ENCODE data around the gene ARHGEF1. TPM values are rescaled to one million over a fixed set of nuclear protein-coding genes. Genes with fewer than 3 reads are reported as not detected.
"Not testable (repeated sequence)": the region's sequence is repeated elsewhere in the genome, so short reads cannot be mapped to it uniquely, and the experiment has no call there.

Gene ARHGEF1
- total and polyA plus RNA-seq, 8 donors, result 60.8 to 202 (median 79.6) TPM

GRCh38 chr19:41910992-41911888, 28.3 kb downstream of the ARHGEF1 start:
- Histone ChIP-seq H3K4me3 (no peak overlapping the region), H3K27me3 (peaks cover 28 to 57% of the 10 kb centered on the region in 2 donors), H3K4me1 (peaks cover 0 to 7% of the 10 kb centered on the region in 2 donors), H3K27ac (no peak overlapping the region), H3K36me3 (peaks cover 0 to 23% of the 10 kb centered on the region in 2 donors), H3K9me3 (no peaks in the 10 kb centered on the region)
- no peak for TF ChIP-seq CTCF (IDR thresholded peaks at IDR 0.05)
- no peak for ATAC-seq
- DNase-seq, result no peak
- intact Hi-C loops (cut with DNase I), result no loop called here

- intact Hi-C loops (cut with DNase I), result no loop called here
- ATAC-seq, result no peak
- TF ChIP-seq CTCF (IDR thresholded peaks at IDR 0.05), result no peak
Observed at GRCh38 chr19:41911889-41912731, 29.1 kb downstream of the ARHGEF1 start.

GRCh38 chr19:41912899-41913537, 30.0 kb downstream of the ARHGEF1 start:
- Histone ChIP-seq H3K4me1 (peaks cover 0 to 7% of the 10 kb centered on the region in 2 donors), H3K36me3 (peaks cover 0 to 6% of the 10 kb centered on the region in 2 donors), H3K27ac (no peak overlapping the region), H3K9me3 (no peaks in the 10 kb centered on the region), H3K4me3 (no peak overlapping the region), H3K27me3 (peaks cover 33 to 74% of the 10 kb centered on the region in 2 donors)
- TF ChIP-seq CTCF (IDR thresholded peaks at IDR 0.05), result no peak
- ATAC-seq, result peak; percentile 9
- DNase-seq, result peak in 1 of 4 donors; percentile 83
- intact Hi-C loops (cut with DNase I), result no loop called here

More at GRCh38 chr19:41911889-41912731, 29.1 kb downstream of the ARHGEF1 start:
- no peak for DNase-seq
- H3K27me3 ChIP-seq, result peaks cover 33 to 65% of the 10 kb centered on the region in 2 donors
- peaks cover 0 to 7% of the 10 kb centered on the region in 2 donors for H3K4me1 ChIP-seq
- H3K27ac ChIP-seq, result no peak overlapping the region
- H3K36me3 ChIP-seq, result peaks cover 0 to 15% of the 10 kb centered on the region in 2 donors
- H3K9me3 ChIP-seq, result no peaks in the 10 kb centered on the region
- H3K4me3 ChIP-seq, result no peak overlapping the region

GRCh38 chr19:41913538-41914423, 30.8 kb downstream of the ARHGEF1 start:
- DNase-seq (no peak), ATAC-seq (no peak)
- intact Hi-C loops (cut with DNase I), result no loop called here
- peaks cover 33 to 82% of the 10 kb centered on the region in 2 donors for H3K27me3 ChIP-seq
- peaks cover 0 to 7% of the 10 kb centered on the region in 2 donors for H3K4me1 ChIP-seq
- H3K9me3 ChIP-seq, result no peaks in the 10 kb centered on the region
- no peaks in the 10 kb centered on the region for H3K36me3 ChIP-seq
- no peak overlapping the region for H3K4me3 ChIP-seq
- H3K27ac ChIP-seq, result no peak overlapping the region
- TF ChIP-seq CTCF (IDR thresholded peaks at IDR 0.05), result no peak

GRCh38 chr19:41914424-41914834, 31.4 kb downstream of the ARHGEF1 start:
- peaks cover 33 to 88% of the 10 kb centered on the region in 2 donors for H3K27me3 ChIP-seq
- intact Hi-C loops (cut with DNase I); ATAC-seq; H3K36me3 ChIP-seq; H3K27ac ChIP-seq; H3K4me1 ChIP-seq; H3K9me3 ChIP-seq; H3K4me3 ChIP-seq; DNase-seq: not testable (repeated sequence)
